SHP77 treated with DMSO at 0.1 percent for 48 hours (cell line): Measurements from ENCODE around the gene SDF4.

Source experiments
- DNase-seq: peaks from one replicate; lab custom pipeline; 2025; lab: John Stamatoyannopoulos, UW

SDF4 gene

DNA sequence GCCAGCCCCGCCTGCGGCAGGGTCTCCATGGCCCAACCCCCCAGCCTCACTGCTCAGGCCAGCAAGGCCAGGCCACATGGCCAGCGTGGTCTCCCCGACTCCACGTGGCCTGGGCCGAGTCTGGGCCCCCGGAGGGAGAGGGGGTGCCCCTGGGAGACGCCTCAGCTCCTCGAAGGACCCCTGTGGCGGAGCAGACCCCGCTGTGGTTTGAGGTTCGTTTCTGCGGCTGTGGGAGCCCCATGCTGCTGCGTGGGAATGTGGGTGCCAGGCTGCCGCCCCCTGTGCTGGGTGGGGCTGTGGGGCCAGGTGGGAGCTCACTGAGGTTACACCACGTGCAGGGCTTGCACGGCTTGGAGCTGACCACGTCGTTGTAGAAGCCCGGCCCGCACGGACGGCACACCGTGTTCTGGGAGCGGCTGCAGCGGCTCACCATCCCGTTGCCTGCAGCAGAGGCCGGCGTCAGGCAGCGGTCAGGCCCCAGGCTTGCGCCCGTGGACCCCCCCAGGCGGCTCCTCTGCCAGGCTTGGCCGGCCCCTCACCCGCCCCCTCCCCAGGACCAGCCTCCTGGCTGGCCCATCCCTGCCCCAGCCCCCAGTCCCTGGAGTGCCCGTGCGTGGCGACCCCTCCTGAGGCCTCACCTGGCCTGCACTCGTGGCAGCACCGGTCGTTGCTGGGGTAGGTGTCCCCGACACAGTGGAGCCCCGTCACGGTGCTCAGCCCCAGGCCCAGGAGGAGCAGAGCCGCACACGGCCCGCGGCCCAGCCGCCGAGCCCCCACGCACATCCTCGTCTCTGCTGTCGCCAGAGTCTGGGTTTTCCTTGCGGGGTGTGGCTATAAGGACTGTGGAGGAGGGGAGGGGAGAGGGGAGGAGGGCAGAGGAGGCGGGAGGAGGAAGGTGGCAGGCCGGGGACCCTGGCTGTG is 18.2 kb downstream of the SDF4 start, which contains the start of gene TNFRSF4:
Gene TNFRSF4 (minus strand): TSS at position 809 of the 921 bp plus-strand sequence. CDS start 26 bp downstream, at position 783.
- DNase-seq: no peak

GRCh38 chr1:1212780-1213344 is 18.9 kb downstream of the SDF4 start:
- no peak for DNase-seq

GRCh38 chr1:1211541-1212441 is 20.0 kb downstream of the SDF4 start:
- no peak for DNase-seq

DNA sequence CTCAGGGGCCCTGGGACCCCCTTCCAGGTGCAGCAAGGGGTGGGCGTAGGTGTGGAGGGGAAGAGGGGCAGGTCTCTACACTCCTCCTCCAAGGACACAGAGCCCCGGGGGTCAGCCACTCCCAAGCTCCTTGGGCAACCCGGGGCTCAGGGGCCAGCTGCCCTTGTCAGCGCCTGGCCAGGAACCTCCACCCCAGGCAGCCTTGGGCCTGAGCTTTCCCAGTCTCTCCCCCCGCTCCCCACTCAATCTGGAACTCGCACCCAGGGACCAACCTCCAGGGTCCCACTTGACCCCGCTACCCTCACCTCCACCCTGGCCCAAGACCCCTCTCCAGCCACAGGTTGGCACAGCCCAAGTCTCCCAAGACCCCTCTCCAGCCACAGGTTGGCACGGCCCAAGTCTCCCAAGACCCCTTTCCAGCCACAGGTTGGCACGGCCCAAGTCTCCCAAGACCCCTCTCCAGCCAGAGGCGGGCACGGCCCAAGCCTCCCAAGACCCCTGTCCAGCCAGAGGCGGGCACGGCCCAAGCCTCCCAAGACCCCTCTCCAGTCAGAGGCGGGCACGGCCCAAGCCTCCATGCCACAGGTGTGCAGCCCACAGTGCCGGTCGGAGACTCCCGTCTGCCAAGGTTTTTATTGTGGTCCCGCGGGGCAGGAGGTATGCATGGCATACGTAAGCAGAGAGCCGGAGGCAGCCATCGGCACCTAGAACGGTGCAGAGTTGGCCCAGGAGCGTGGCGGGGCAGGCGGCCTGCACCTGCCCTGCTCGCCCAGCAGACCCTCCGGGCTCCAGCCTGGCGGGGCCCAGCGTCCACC is 20.9 kb downstream of the SDF4 start:
- DNase-seq: no peak

DNA sequence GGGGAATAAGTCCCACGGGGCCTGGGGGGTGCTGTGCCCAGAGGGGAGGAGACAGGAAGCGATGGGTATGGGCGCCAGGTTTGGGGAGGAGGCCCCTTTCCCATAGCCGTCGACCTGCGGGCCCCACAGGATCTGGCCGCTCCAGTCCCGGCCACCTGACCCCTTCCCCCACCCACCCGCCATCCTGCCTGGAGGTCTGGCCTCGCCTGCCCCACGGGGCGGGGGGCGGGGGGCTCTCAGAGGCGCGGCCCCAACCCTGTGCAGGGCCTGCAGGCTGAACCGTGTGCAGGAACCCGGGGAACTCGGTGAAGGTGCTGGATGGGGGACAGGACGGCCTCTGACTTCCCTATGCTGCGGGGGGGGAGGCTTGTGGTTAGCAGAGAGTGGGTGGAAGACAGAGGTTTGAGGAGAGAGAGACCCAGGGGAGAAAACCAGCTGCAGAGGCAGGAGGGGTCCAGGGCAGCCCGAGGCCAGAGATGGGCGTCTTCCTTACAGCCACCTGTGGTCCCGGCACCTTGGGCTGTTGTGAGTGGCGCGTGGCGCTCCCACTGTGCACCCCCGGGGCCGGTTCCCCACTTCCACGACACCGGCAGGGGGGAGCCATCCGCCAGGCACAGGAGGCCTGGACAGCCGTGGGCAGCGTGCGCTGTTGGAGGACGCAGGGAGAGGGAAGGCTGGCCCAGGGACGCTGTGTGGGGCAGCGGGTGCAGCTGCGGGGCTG is 22.9 kb downstream of the SDF4 start:
- no peak for DNase-seq

DNA sequence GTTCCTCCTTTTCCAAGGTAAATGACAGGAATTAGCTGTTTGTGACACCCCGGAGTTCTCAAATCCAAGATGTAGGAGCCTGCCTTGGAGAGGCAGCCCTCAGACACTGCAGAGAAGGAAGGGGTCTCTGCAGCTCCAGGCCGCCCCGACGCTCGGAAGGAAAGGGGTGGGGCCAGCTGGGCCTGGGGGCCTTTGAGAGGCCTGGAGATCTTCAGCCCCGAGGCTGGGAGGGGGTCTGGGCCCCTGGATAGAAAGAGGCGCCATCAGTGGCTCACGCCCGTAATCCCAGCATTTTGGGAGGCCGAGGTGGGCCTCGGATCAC is 24.3 kb downstream of the SDF4 start:
- no peak for DNase-seq

DNA sequence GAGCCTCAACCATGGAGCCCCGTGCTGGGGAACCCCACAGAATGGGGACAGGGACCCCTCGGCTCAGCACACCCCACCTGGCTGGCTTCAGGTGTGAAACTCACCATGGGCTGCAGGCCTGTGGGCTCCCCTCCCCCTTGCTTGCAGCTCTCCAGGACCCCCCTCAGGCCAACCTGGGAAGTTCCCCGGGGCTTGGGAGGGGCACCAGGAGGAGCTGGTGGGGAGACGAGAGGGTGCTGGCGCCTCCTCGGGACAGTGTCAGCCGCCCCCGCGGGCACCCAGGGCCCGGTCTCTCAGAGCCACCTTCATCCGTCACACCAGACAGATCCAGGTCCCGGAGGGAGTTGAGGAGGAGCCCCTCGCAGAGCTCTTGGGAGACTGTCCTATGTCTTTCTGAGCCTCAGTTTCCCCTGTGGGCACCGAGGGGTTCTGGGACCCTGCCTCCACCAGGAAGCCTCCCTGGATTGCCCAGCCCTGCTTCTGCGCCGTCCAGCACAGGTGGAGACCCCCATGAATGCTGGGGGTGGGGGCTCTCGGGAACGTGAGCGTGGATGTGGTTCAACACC is 24.8 kb downstream of the SDF4 start:
- DNase-seq: no peak

DNA sequence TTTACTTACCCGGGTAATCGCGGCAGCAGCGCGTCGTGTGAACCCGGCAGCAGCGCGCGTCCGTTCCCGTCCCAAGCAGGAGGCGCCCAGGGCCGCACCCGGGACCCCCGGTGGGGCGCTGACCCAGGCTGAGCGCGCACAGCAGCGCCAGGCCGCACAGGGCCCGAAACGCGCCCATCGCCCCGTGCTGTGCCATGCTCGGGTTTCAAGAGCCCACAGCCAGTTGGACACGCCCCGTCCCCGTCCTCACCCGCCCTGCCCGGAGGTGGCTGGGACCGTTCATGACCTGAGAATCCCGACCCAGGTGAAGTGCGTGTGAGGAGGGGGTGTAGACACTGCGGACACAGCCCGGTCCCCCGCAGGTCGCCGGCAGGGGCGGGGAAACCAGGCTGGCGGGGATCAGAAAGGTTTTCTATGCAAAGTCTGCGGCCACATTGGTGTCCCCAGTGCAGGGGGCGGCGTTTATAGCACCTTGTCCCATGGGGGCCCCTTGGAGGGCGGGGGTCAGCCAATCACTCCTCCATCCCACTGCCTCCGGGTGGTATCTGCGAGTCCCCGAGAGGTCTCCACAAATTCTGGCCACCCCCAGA is 25.3 kb downstream of the SDF4 start, which contains the start of gene TNFRSF18:
Gene TNFRSF18 (minus strand): TSS at position 217 of the 590 bp plus-strand sequence. CDS start 21 bp downstream, at position 196.
- no peak for DNase-seq

DNA sequence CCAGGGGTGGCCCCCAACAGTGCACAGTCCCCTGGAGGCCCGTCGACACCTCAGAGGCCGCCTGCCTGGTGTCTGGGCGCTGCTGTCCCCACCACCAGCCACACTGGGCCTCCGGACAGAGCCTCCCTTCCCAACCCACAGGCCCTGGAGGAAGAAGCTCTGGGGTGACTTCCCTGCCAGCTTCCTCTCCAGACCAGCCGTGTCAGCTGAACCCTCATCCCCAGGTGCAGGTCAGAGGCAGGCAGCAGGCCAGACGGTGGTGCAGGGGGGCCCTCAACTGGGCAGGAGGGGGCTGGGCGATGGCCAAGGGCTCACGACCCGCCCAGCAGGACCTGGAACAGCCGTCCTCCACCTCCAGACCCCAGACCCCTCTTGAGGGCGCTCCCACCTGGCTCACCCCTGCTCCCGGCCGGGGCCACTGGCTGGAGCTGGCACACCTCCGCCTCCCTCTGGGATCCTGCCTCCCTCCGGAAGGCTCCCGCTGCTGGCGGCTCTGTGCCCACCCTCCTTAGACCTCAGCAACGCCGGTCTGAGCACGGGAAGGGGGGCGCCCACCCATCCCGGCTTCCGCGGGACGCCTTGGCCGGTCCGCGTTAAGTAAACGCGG is 25.9 kb downstream of the SDF4 start:
- DNase-seq: no peak

DNA sequence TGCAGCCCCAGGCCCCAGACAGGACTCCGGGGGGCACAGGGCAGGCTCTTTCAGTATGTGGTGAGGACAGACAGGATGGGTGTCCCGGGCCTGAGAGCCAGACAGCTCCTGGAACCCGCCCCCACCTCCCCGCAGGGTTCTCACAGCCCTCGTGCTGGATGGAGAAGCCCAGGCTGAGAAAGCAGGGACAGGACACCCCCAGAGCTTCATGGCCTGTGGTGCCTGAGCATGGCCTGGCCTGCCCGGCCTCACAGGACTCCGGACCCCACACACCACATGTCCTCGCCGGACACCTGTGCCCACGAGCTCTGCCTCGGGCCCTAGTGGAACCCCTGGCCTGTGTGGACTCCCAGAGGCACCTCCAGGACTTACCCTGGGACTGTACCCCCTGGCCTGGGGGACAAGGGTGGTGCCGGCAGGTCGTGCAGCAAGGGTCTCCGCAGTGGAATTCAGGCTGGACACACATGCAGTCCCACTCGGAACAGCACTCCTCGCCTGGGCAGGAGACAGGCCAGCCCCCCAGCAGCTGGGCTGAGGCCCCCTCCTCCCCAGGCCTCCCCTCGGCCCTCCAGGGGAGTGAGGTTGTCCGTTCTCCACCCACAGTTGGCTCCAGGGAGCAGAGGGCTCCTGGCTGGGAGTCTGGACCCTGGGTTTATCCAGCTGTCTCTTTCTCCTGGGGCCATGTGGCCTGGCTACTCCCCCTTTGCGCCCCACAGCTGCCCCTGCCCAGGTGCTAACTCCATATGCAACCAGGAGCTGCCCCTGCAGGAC is 26.6 kb downstream of the SDF4 start:
- no peak for DNase-seq

GRCh38 chr1:1204425-1204920 is 27.3 kb downstream of the SDF4 start:
- no peak for DNase-seq

DNA sequence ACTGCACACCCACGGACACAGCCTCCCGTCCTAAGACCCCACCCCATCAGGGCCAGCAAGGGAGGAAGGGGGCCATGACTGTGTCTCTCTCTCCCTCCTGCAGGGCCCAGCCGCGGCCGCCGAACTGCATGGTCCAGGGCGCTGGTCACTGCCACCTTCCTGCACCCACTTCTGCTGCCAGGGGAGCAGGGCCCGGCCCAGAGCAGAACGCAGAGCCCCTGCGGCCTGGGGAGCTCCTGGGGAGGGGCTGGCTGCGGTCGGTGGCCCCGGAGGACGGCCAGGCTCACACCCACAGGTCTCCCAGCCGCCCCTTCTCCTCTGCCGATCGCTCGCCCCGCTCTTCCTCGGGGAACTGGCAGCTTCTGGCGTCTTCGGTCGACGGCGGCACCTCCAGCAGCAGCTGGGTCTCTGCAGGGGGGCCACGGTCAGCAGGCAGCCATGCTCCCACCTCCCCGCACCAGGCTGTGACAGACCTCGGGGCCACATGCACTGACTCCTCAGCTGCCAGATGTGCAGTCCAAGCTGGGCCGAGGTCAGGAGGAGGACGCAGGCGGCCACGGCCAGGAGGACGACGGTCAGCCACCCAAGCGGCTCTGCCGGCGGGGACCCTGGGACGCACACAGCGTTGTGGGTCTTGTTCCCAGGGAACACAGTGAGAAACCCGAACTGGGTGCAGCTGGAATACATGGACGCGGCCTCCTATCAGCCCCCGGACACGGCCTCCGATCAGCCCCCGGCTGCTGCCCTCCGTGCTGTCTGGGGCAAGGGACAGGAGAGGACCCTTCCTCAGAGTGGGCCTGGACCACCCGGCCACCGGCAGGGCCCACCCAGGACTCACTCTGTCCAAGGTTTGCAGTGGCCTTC is 28.0 kb downstream of the SDF4 start:
- no peak for DNase-seq

GRCh38 chr1:1202831-1203560 is 28.8 kb downstream of the SDF4 start:
- no peak for DNase-seq

DNA sequence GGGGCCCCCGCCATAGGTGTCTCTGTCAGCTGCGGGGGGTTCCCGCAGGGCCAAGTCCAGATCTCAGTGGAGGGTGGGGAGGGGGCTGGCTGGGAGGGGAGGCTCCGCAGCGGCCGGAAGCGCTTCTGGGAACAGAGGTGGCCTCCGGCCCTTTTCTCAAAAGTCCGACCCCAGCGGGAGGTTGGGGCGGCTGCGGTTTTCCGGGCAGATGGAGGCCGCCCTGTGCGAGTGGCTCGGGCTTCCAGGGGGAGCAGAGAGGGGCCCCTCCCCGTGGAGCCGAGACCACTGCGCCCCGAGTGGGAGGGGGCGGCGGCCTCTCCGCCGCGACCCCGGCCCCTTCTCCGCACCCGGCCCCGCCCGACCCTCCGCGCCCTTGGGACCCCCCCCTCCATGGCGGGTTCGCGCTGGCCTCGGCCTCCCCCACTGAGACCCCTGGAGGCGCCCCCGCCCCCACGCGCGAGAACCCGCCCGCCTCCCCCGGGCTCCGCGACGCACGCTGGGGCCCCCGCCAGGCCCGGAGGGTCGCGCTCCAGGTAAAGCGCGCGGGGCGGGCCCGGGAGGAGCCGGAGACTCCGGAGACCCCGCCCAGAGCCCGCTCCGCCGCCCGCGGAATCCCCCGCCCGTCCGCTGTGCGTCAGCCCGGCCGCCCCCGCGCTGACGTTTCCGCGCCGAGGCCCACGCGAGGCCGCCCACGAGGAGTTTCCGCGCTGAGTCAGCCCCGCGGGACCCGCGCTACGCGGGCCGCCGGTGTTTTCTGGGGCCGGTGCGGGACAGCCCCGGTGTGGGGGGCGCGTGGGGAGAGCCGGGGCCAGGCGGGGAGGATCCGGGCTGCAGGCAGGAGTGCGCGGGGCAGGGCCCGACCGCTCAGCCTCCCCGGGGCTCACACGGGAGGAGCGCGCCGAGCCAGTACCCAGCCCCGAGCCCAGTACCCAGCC is 30.7 kb downstream of the SDF4 start:
- DNase-seq: no peak

GRCh38 chr1:1199961-1200875 is 31.6 kb downstream of the SDF4 start:
- no peak for DNase-seq
